MCF 10A (cell line): ENCODE measurements around the gene PPP3R1. TPM values are rescaled to one million over a fixed set of nuclear protein-coding genes. Genes with fewer than 3 reads are reported as not detected.
A peak's percentile ranks its signal among the peaks of the same experiment; 100 is the strongest.

Experiments
- BruUV-seq: library from RNA; stranded (reverse); fragments of 400-500 nt; replicated peaks from 2 replicates; lab custom pipeline; 2021; lab: Mats Ljungman, UMichigan
- CTCF ChIA-PET: fragments of 300-600 bp; sonication (Branson Sonifier 250); formaldehyde crosslinking; extraction: SDS; loops from one replicate; lab custom pipeline; 2021; ENCODE audit warnings: antibody characterized with exemption, inconsistent platforms; lab: Yijun Ruan, JAX
- POLR2A ChIA-PET: fragments of 300-600, 350-650 bp; sonication (Branson Sonifier 250); formaldehyde crosslinking; extraction: SDS; loops from one replicate; lab custom pipeline; 2020; ENCODE audit warnings: antibody characterized with exemption, inconsistent platforms; lab: Yijun Ruan, JAX
- DNase-seq: peaks from one replicate; pipeline ENCODE4 v3.0.0-alpha.2; 2018; ENCODE audit not compliant: unreplicated experiment
- H3K27ac Mint-ChIP-seq: one replicate; pipeline ENCODE4 v1.8.0; 2022; ENCODE audit warnings: mild to moderate bottlenecking, low read depth, mixed read lengths; ENCODE audit not compliant: unreplicated experiment
- H3K27me3 Mint-ChIP-seq: one replicate; pipeline ENCODE4 v1.8.0; 2022; ENCODE audit warnings: mixed read lengths; ENCODE audit not compliant: insufficient read depth, unreplicated experiment
- H3K36me3 Mint-ChIP-seq: one replicate; pipeline ENCODE4 v1.8.0; 2022; ENCODE audit warnings: mild to moderate bottlenecking, moderate library complexity, mixed read lengths; ENCODE audit not compliant: insufficient read depth, unreplicated experiment
- H3K4me1 Mint-ChIP-seq: one replicate; pipeline ENCODE4 v1.8.0; 2022; ENCODE audit warnings: mixed read lengths; ENCODE audit not compliant: insufficient read depth, unreplicated experiment
- H3K4me3 Mint-ChIP-seq: one replicate; pipeline ENCODE4 v1.8.0; 2022; ENCODE audit warnings: mild to moderate bottlenecking, moderate library complexity, mixed read lengths; ENCODE audit not compliant: unreplicated experiment
- H3K9me3 Mint-ChIP-seq: one replicate; pipeline ENCODE4 v1.8.0; 2022; ENCODE audit warnings: mixed read lengths; ENCODE audit not compliant: unreplicated experiment
- CTCF ChIP-seq: fragments of 200-600 bp; IDR thresholded peaks from one replicate; pipeline ENCODE4 v1.8.0; 2022; ENCODE audit warnings: antibody characterized with exemption, mild to moderate bottlenecking; ENCODE audit not compliant: unreplicated experiment
- intact Hi-C: fragments of 100-400 bp; cut with micrococcal nuclease; formaldehyde crosslinking; loops from 2 replicates; pipeline ENCODE4 v1.14.1; 2022
- total RNA-seq: library from RNA; stranded (reverse); gene quantifications from 2 replicates; pipeline ENCODE4 v1.2.3, GENCODE V29; 2022

PPP3R1 gene
- total RNA-seq, 1 experiment from 2014 or later = 54.6 TPM

DNA sequence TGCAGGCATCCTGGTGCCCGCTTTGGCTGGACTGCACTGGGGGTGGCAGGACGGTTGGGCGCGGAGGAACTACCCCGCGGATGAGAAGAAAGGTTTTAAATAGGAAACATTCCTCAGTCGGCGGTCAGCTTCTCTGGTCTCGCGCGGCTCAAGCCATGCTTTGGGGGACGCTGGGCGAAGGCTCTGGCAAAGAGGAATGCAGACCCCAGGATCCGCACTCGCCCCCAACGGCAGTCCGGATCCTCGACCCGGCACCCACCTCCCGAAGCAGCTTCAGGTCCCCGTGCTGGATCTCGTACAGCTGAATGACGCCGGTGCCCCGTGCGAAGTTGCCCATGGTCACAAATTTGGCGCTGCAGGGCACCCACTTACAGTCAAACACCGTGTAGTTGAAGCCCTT lies 95.3 kb downstream of the PPP3R1 start:
- Mint-ChIP-seq H3K9me3 (no peaks in the 10 kb centered on the region), H3K27me3 (no peaks in the 10 kb centered on the region), H3K4me1 (peaks cover 12% of the 10 kb centered on the region), H3K4me3 (peak overlapping the region; percentile 98), H3K36me3 (peaks cover 39% of the 10 kb centered on the region), H3K27ac (peak overlapping the region; percentile 100)
- DNase-seq = no peak
- TF ChIP-seq CTCF = no peak
- intact Hi-C loops = loop anchor here (1.0 to 5.0 kb wide), 4 partner anchors 35 to 95 kb away; partner anchors contain the start of genes C1D and PPP3R1
- TSS peak; percentile 65 for BruUV-seq
- CTCF ChIA-PET = interaction anchor here (0.6 to 2.5 kb wide), 11 partner anchors 11 to 1050 kb away, joined by 3 to 13 read pairs (median 4); no protein-coding TSS in a partner anchor
- POLR2A ChIA-PET = interaction anchor here (0.7 to 3.4 kb wide), 29 partner anchors 12 to 1003 kb away, joined by 3 to 66 read pairs (median 5); partner anchors contain the start of genes C1D and PPP3R1

DNA sequence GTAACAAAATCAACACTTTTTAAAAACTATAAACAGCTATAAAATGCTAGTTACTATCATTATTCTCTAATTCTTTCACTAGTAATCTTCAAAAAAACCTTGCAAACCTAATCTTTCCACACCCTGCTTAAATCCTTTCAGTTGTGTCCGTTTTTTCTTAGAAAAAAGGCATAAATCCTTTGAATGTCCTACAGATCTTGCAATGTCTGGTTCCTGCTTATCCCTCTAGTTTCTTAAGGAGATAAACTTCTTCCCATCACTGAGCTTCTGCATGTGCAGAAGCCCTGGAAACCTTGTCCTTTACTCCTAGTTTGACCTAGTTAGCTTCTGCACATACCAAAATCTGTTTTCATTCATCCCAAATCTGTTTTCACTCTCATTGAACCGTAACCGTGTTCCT lies 95.9 kb downstream of the PPP3R1 start:
- BruUV-seq = no TSS peak
- Mint-ChIP-seq H3K4me3 (peak overlapping the region; percentile 98), H3K9me3 (no peaks in the 10 kb centered on the region), H3K27ac (peak overlapping the region; percentile 100), H3K4me1 (peaks cover 13% of the 10 kb centered on the region), H3K36me3 (peaks cover 34% of the 10 kb centered on the region), H3K27me3 (no peaks in the 10 kb centered on the region)
- intact Hi-C loops = loop anchor here (2.0 to 5.0 kb wide), 3 partner anchors 36 to 96 kb away; partner anchors contain the start of gene PPP3R1
- TF ChIP-seq CTCF = no peak
- no peak for DNase-seq
- ChIA-PET CTCF (interaction anchor here (0.9 to 2.5 kb wide), 9 partner anchors 12 to 285 kb away, joined by 3 to 13 read pairs (median 4); no protein-coding TSS in a partner anchor), POLR2A (interaction anchor here (0.7 to 3.4 kb wide), 20 partner anchors 12 to 1004 kb away, joined by 3 to 66 read pairs (median 8); partner anchors contain the start of genes C1D and PPP3R1)

- ChIA-PET CTCF (interaction anchor here (0.9 to 2.3 kb wide), 6 partner anchors 30 to 127 kb away, joined by 3 to 10 read pairs (median 3); no protein-coding TSS in a partner anchor), POLR2A (interaction anchor here (1.4 to 3.4 kb wide), 5 partner anchors 17 to 120 kb away, joined by 3 to 66 read pairs (median 11); partner anchors contain the start of genes C1D and PPP3R1)
- TF ChIP-seq CTCF = no peak
- Mint-ChIP-seq H3K9me3 (no peaks in the 10 kb centered on the region), H3K27me3 (no peaks in the 10 kb centered on the region), H3K36me3 (peaks cover 25% of the 10 kb centered on the region), H3K27ac (no peak overlapping the region), H3K4me1 (peaks cover 18% of the 10 kb centered on the region), H3K4me3 (no peak overlapping the region)
- intact Hi-C loops = loop anchor here (2.0 to 5.0 kb wide), 3 partner anchors 37 to 97 kb away; partner anchors contain the start of gene PPP3R1
- BruUV-seq = no TSS peak
- DNase-seq = no peak
Measured at GRCh38 chr2:68155618-68156017, 96.7 kb downstream of the PPP3R1 start.

DNA sequence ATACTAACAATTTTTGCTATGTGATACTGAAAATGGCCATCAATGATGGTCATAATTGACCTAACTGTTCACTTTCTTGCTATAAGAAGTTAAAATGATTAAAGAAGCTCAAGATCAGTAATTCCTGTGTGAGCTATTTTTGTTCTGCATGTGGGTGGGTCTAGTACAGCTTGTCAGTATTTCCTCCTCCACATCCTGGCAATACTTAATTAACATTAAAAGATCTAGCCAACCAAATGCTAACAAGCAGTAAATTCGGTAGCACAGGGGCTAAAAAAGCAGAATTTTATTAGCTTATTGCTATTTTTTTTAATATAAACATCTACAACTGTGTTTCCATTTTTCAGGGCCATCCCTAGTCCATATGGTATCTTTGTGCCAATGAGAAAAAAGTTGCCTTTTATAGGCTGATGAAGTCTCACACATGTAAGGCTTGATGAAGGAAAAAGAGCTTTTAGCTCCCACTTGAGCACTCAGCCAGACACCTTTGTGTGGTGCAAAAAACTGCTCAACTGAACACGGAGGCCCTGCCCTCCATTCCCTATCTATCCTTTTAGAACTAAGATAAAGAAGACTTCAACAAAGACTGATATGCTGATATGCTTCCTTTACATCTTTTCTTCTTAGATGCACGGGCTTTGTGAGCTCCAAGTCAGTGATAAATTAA lies 99.5 kb downstream of the PPP3R1 start:
- no peaks in the 10 kb centered on the region for H3K9me3 Mint-ChIP-seq
- POLR2A ChIA-PET = interaction anchor here (0.7 to 1.2 kb wide), 6 partner anchors 9 to 518 kb away, joined by 3 to 5 read pairs (median 3); no protein-coding TSS in a partner anchor
- H3K36me3 Mint-ChIP-seq = peaks cover 9% of the 10 kb centered on the region
- CTCF ChIA-PET = interaction anchor here (0.6 to 2.0 kb wide), 7 partner anchors 22 to 141 kb away, joined by 3 to 11 read pairs (median 3); no protein-coding TSS in a partner anchor
- no peaks in the 10 kb centered on the region for H3K27me3 Mint-ChIP-seq
- BruUV-seq = no TSS peak
- no peak overlapping the region for H3K27ac Mint-ChIP-seq
- TF ChIP-seq CTCF = no peak
- intact Hi-C loops = no loop called here
- DNase-seq = no peak
- H3K4me3 Mint-ChIP-seq = no peak overlapping the region
- H3K4me1 Mint-ChIP-seq = peaks cover 15% of the 10 kb centered on the region
